Ectodermal cell (in vitro differentiated cells): ENCODE measurements around the gene PXMP2.

Source experiments
- H3K27ac ChIP-seq: 2 replicates; pipeline ENCODE4 v1.7.0; 2013; ENCODE audit warnings: mild to moderate bottlenecking, low read depth, low read length; ENCODE audit not compliant: insufficient read depth, poor library complexity, severe bottlenecking
- H3K27me3 ChIP-seq: 2 replicates; pipeline ENCODE4 v1.7.0; 2013; ENCODE audit warnings: mild to moderate bottlenecking, low read length; ENCODE audit not compliant: insufficient read depth, control insufficient read depth, poor library complexity, severe bottlenecking
- H3K36me3 ChIP-seq: one replicate; pipeline ENCODE4 v1.7.0; 2013; ENCODE audit warnings: low read length; ENCODE audit not compliant: control insufficient read depth, insufficient read depth
- H3K4me1 ChIP-seq: one replicate; pipeline ENCODE4 v1.7.0; 2013; ENCODE audit warnings: low read length; ENCODE audit not compliant: control insufficient read depth, insufficient read depth
- H3K4me3 ChIP-seq: 2 replicates; pipeline ENCODE4 v1.7.0; 2013; ENCODE audit warnings: low read depth, low read length, control low read depth; ENCODE audit not compliant: insufficient read depth
- H3K9me3 ChIP-seq: 2 replicates; pipeline ENCODE4 v1.7.0; 2013; ENCODE audit warnings: mild to moderate bottlenecking, low read length, moderate library complexity; ENCODE audit not compliant: control insufficient read depth
- WGBS, 2 experiments: methylation state at CpG; one replicate each; pipeline ENCODE4 v1.1.7; 2013; ENCODE audit warnings: missing lambda C conversion rate in 2 of 2; 5-methylcytosine and 5-hydroxymethylcytosine counted together

Gene PXMP2

GRCh38 chr12:132711080-132711843, 23.9 kb downstream of the PXMP2 start:
- Histone ChIP-seq H3K9me3 (no peaks in the 10 kb centered on the region), H3K27me3 (no peaks in the 10 kb centered on the region), H3K27ac (no peak overlapping the region), H3K36me3 (peaks cover 6% of the 10 kb centered on the region), H3K4me3 (peak overlapping the region; percentile 73), H3K4me1 (no peaks in the 10 kb centered on the region)
- 9 to 10% methylated on average over 59 of the region's 59 CpGs for WGBS, 2 experiments

GRCh38 chr12:132713123-132713522, 25.7 kb downstream of the PXMP2 start:
- H3K27ac ChIP-seq = no peak overlapping the region
- no peaks in the 10 kb centered on the region for H3K9me3 ChIP-seq
- H3K27me3 ChIP-seq = no peaks in the 10 kb centered on the region
- no peaks in the 10 kb centered on the region for H3K4me1 ChIP-seq
- 94 to 96% methylated on average over 2 of the region's 2 CpGs for WGBS, 2 experiments
- H3K4me3 ChIP-seq = no peak overlapping the region
- H3K36me3 ChIP-seq = peaks cover 6% of the 10 kb centered on the region

GRCh38 chr12:132715874-132716273, 28.5 kb downstream of the PXMP2 start:
- no peak overlapping the region for H3K4me3 ChIP-seq
- WGBS, 2 experiments = 88 to 89% methylated on average over 9 of the region's 9 CpGs
- H3K9me3 ChIP-seq = no peaks in the 10 kb centered on the region
- H3K4me1 ChIP-seq = no peaks in the 10 kb centered on the region
- H3K27ac ChIP-seq = no peak overlapping the region
- peaks cover 17% of the 10 kb centered on the region for H3K36me3 ChIP-seq
- no peaks in the 10 kb centered on the region for H3K27me3 ChIP-seq

GRCh38 chr12:132716356-132716755, 29.0 kb downstream of the PXMP2 start:
- H3K9me3 ChIP-seq = no peaks in the 10 kb centered on the region
- WGBS, 2 experiments = 86 to 88% methylated on average over 11 of the region's 11 CpGs
- no peaks in the 10 kb centered on the region for H3K4me1 ChIP-seq
- no peaks in the 10 kb centered on the region for H3K27me3 ChIP-seq
- no peak overlapping the region for H3K27ac ChIP-seq
- H3K4me3 ChIP-seq = no peak overlapping the region
- H3K36me3 ChIP-seq = peaks cover 17% of the 10 kb centered on the region

GRCh38 chr12:132717011-132717410, 29.6 kb downstream of the PXMP2 start:
- Histone ChIP-seq H3K4me3 (no peak overlapping the region), H3K9me3 (no peaks in the 10 kb centered on the region), H3K4me1 (no peaks in the 10 kb centered on the region), H3K27me3 (no peaks in the 10 kb centered on the region), H3K36me3 (peaks cover 20% of the 10 kb centered on the region), H3K27ac (no peak overlapping the region)
- 90% methylated on average over 17 of the region's 17 CpGs for WGBS, 2 experiments

- H3K9me3 ChIP-seq = no peaks in the 10 kb centered on the region
- no peak overlapping the region for H3K27ac ChIP-seq
- no peaks in the 10 kb centered on the region for H3K27me3 ChIP-seq
- no peaks in the 10 kb centered on the region for H3K4me1 ChIP-seq
- no peak overlapping the region for H3K4me3 ChIP-seq
- H3K36me3 ChIP-seq = peaks cover 20% of the 10 kb centered on the region
- 96% methylated on average over 60 of the region's 61 CpGs for WGBS, 2 experiments
Observed at GRCh38 chr12:132717531-132718387, 30.4 kb downstream of the PXMP2 start.

- 94 to 96% methylated on average over 21 of the region's 21 CpGs for WGBS, 2 experiments
- peaks cover 28% of the 10 kb centered on the region for H3K36me3 ChIP-seq
- H3K4me1 ChIP-seq = no peaks in the 10 kb centered on the region
Observed at GRCh38 chr12:132718644-132719043, 31.3 kb downstream of the PXMP2 start.

GRCh38 chr12:132719141-132719953, 32.0 kb downstream of the PXMP2 start:
- WGBS, 2 experiments = 94% methylated on average over 31 of the region's 31 CpGs
- H3K4me3 ChIP-seq = no peak overlapping the region
- no peaks in the 10 kb centered on the region for H3K27me3 ChIP-seq
- H3K36me3 ChIP-seq = peaks cover 35% of the 10 kb centered on the region
- no peak overlapping the region for H3K27ac ChIP-seq
- no peaks in the 10 kb centered on the region for H3K9me3 ChIP-seq
- H3K4me1 ChIP-seq = no peaks in the 10 kb centered on the region

More at GRCh38 chr12:132718644-132719043, 31.3 kb downstream of the PXMP2 start:
- H3K27me3 ChIP-seq = no peaks in the 10 kb centered on the region
- H3K4me3 ChIP-seq = no peak overlapping the region
- H3K27ac ChIP-seq = peak overlapping the region; percentile 16
- no peaks in the 10 kb centered on the region for H3K9me3 ChIP-seq

- Histone ChIP-seq H3K27me3 (no peaks in the 10 kb centered on the region), H3K36me3 (peaks cover 33% of the 10 kb centered on the region)
- WGBS, 2 experiments = 93 to 95% methylated on average over 12 of the region's 12 CpGs
Observed at GRCh38 chr12:132719954-132720324, 32.6 kb downstream of the PXMP2 start.

More at GRCh38 chr12:132719954-132720324, 32.6 kb downstream of the PXMP2 start:
- no peaks in the 10 kb centered on the region for H3K4me1 ChIP-seq
- H3K9me3 ChIP-seq = no peaks in the 10 kb centered on the region
- H3K27ac ChIP-seq = no peak overlapping the region
- H3K4me3 ChIP-seq = no peak overlapping the region
